OCI-LY3 (cell line): ENCODE results near the gene POGZ.
A peak's percentile ranks its signal among the peaks of the same experiment; 100 is the strongest.

Experiments
- H2AFZ ChIP-seq: fragments of 200-600, 300-600 bp; shearing (Covaris generic); 2 replicates; pipeline ENCODE4 v1.6.0; 2014; ENCODE audit warnings: antibody characterized with exemption, low read depth, low read length
- H3K27ac ChIP-seq: fragments of 200-600, 300-600 bp; sonication (generic); 2 replicates; pipeline ENCODE4 v1.5.1; 2014; ENCODE audit warnings: mild to moderate bottlenecking, low read length, moderate library complexity, mixed read lengths
- H3K27me3 ChIP-seq: fragments of 200-600, 300-600 bp; sonication (generic); 2 replicates; pipeline ENCODE4 v1.6.1; 2014; ENCODE audit warnings: low read depth, low read length, mixed read lengths
- H3K36me3 ChIP-seq: fragments of 200-600, 300-600 bp; sonication (generic); replicated peaks from 2 replicates; pipeline ENCODE3; 2014; ENCODE audit warnings: low read depth, low read length, mixed read lengths
- H3K4me1 ChIP-seq: fragments of 300-600, 200-600 bp; sonication (generic); 2 replicates; pipeline ENCODE4 v1.6.1; 2014; ENCODE audit warnings: low read length, mixed read lengths
- H3K4me2 ChIP-seq: fragments of 200-600, 300-600 bp; sonication (generic); 2 replicates; pipeline ENCODE4 v1.6.1; 2014; ENCODE audit warnings: low read length, mixed read lengths
- H3K4me3 ChIP-seq: fragments of 300-600, 200-600 bp; sonication (generic); 2 replicates; pipeline ENCODE4 v1.5.1; 2014; ENCODE audit warnings: antibody characterized with exemption, mild to moderate bottlenecking, low read length, moderate library complexity
- H3K79me2 ChIP-seq: fragments of 300-600, 200-600 bp; shearing (Covaris generic); 2 replicates; pipeline ENCODE4 v1.6.1; 2014; ENCODE audit warnings: mild to moderate bottlenecking, low read length, mixed read lengths
- H3K9ac ChIP-seq: fragments of 300-600, 200-600 bp; shearing (Covaris generic); 2 replicates; pipeline ENCODE4 v1.6.0; 2014; ENCODE audit warnings: mild to moderate bottlenecking, low read length, moderate library complexity
- H3K9me3 ChIP-seq: fragments of 200-600, 300-600 bp; shearing (Covaris generic); 2 replicates; pipeline ENCODE4 v1.6.1; 2014; ENCODE audit warnings: low read length, mixed read lengths; ENCODE audit not compliant: insufficient read depth
- H4K20me1 ChIP-seq: fragments of 200-600, 300-600 bp; sonication (generic); 2 replicates; pipeline ENCODE4 v1.6.1; 2016; ENCODE audit warnings: low read length, mixed read lengths; ENCODE audit not compliant: insufficient read depth
- CTCF ChIP-seq: fragments of 200-600, 300-600 bp; sonication (generic); IDR thresholded peaks from 2 replicates; pipeline ENCODE4 v1.5.1; 2014; ENCODE audit warnings: antibody characterized with exemption, low read length, low read depth
- EZH2phosphoT487 ChIP-seq: fragments of 200-600 bp; shearing (Covaris generic); IDR thresholded peaks from 2 replicates; pipeline ENCODE4 v1.6.1; 2018; ENCODE audit warnings: antibody characterized with exemption, mixed run types, low read depth

POGZ gene

GRCh38 chr1:151362308-151363155 is 96.8 kb downstream of the POGZ start:
- Histone ChIP-seq H2AFZ (no peak overlapping the region), H3K4me1 (no peaks in the 10 kb centered on the region), H3K36me3 (peaks cover 5% of the 10 kb centered on the region), H3K9ac (no peak overlapping the region), H3K27me3 (no peaks in the 10 kb centered on the region), H3K4me3 (no peak overlapping the region), H4K20me1 (no peaks in the 10 kb centered on the region), H3K9me3 (peaks cover 12% of the 10 kb centered on the region; the same call in 1 of the 2 replicates), H3K4me2 (no peak overlapping the region), H3K27ac (no peak overlapping the region), H3K79me2 (no peaks in the 10 kb centered on the region)
- no peak for TF ChIP-seq CTCF

- Histone ChIP-seq H4K20me1 (no peaks in the 10 kb centered on the region), H3K79me2 (no peaks in the 10 kb centered on the region), H3K4me1 (0 out of 2 replicates have a peak, but pooled peaks cover 1% of the 10 kb centered on the region), H3K27ac (no peak overlapping the region), H2AFZ (no peak overlapping the region), H3K36me3 (peaks cover 5% of the 10 kb centered on the region), H3K4me2 (no peak overlapping the region), H3K9ac (no peak overlapping the region), H3K4me3 (no peak overlapping the region), H3K9me3 (peaks cover 12% of the 10 kb centered on the region; the same call in 1 of the 2 replicates), H3K27me3 (no peaks in the 10 kb centered on the region)
- TF ChIP-seq EZH2phosphoT487 (no peak), CTCF (no peak)
Measured at GRCh38 chr1:151361883-151362282, 97.4 kb downstream of the POGZ start.

- H3K9ac ChIP-seq = no peak overlapping the region
- no peaks in the 10 kb centered on the region for H3K27me3 ChIP-seq
- H3K4me1 ChIP-seq = 0 out of 2 replicates have a peak, but pooled peaks cover 4% of the 10 kb centered on the region
- no peaks in the 10 kb centered on the region for H4K20me1 ChIP-seq
- no peaks in the 10 kb centered on the region for H3K79me2 ChIP-seq
- peak overlapping the region; percentile 97 for H2AFZ ChIP-seq
- no peak overlapping the region for H3K27ac ChIP-seq
- H3K36me3 ChIP-seq = peaks cover 4% of the 10 kb centered on the region
- TF ChIP-seq EZH2phosphoT487 (no peak), CTCF (no peak)
- peaks cover 7% of the 10 kb centered on the region for H3K9me3 ChIP-seq
- H3K4me2 ChIP-seq = no peak overlapping the region
- H3K4me3 ChIP-seq = no peak overlapping the region
Measured at GRCh38 chr1:151356696-151357095, 102.6 kb downstream of the POGZ start.
